ENCODE results near the gene IPO9. TPM values are rescaled to one million over a fixed set of nuclear protein-coding genes. Genes with fewer than 3 reads are reported as not detected.

IPO9 gene
- total and polyA plus RNA-seq, 10 of the 15 experiments (the other 5 are each of a cell fraction or from before 2014, with no cell fraction given): 19.1 to 77.3 (median 34.1) TPM

- Histone ChIP-seq H3K4me1 (ENCODE audit: control insufficient read depth, insufficient read depth, low read length) (no peaks in the 10 kb centered on the region), H3K4me2 (ENCODE audit: control insufficient read depth, insufficient read depth) (no peak overlapping the region), H3K9me3 (replicated peaks; ENCODE audit: control insufficient read depth, insufficient read depth, low read length) (no peaks in the 10 kb centered on the region), H3K27me3 (replicated peaks in 1 of 2; ENCODE audit: control insufficient read depth in 2 of 2, insufficient read depth in 2 of 2, low read length in 1 of 2) (no peaks in the 10 kb centered on the region), H4K20me1 (ENCODE audit: control insufficient read depth, insufficient read depth) (no peaks in the 10 kb centered on the region), H3K27ac (ENCODE audit: control insufficient read depth, insufficient read depth) (no peak overlapping the region), H3K36me3 (ENCODE audit: control insufficient read depth in 2 of 2, insufficient read depth in 2 of 2, low read length in 1 of 2) (peaks cover 0 to 14% of the 10 kb centered on the region in 2 experiments; a peak in 2 of 4 replicates), H3K79me2 (ENCODE audit: control insufficient read depth, insufficient read depth, low read length) (peaks cover 70% of the 10 kb centered on the region), H3K4me3 (no peak overlapping the region), H2AFZ (ENCODE audit: control insufficient read depth, low read depth, low read length) (no peak overlapping the region), H3K9ac (ENCODE audit: control insufficient read depth, insufficient read depth, low read length) (no peak overlapping the region)
- ATAC-seq: no peak
- no peak for FAIRE-seq
- DNase-seq (ENCODE audit: low read depth, low spot score): no peak
- TF ChIP-seq FOXK2 (IDR thresholded peaks at IDR 0.05): no peak
- no peak for TF ChIP-seq TCF3 (IDR thresholded peaks at IDR 0.05; ENCODE audit: borderline replicate concordance, insufficient read depth, low read depth, low read length)
- TF ChIP-seq CBFB (IDR thresholded peaks at IDR 0.05; ENCODE audit: low read depth): no peak
- POLR2A ChIA-PET: no interaction called here
- WGBS (ENCODE audit: insufficient coverage, insufficient replicate concordance, low lambda C conversion rate, missing lambda C conversion rate): 90% methylated on average over 1 of the region's 1 CpG
- CTCF ChIA-PET: interaction anchor here (0.7 to 3.4 kb wide), 4 partner anchors 11 to 115 kb away, joined by 3 to 16 read pairs (median 4); partner anchors contain the start of gene TIMM17A
- intact Hi-C loops (cut with micrococcal nuclease; ENCODE audit: unreplicated experiment) (no loop called here), in situ Hi-C loops (cut with MboI) (no loop called here)
- RAD21 ChIA-PET (ENCODE audit: unreplicated experiment): no interaction called here
- no TSS peak for BruUV-seq (replicated peaks)
- SMC1A ChIA-PET (ENCODE audit: uncharacterized antibody, unreplicated experiment): interaction anchor here (0.8 to 1.2 kb wide), 2 partner anchors 10 to 125 kb away, joined by 3 to 5 read pairs; no protein-coding TSS in a partner anchor
Observed at GRCh38 chr1:201840490-201840889, 11.5 kb downstream of the IPO9 start.

- WGBS (ENCODE audit: insufficient coverage, insufficient replicate concordance, low lambda C conversion rate, missing lambda C conversion rate): 79% methylated on average over 2 of the region's 2 CpGs
- Histone ChIP-seq H3K9me3 (replicated peaks; ENCODE audit: control insufficient read depth, insufficient read depth, low read length) (no peaks in the 10 kb centered on the region), H3K4me3 (no peak overlapping the region), H3K36me3 (ENCODE audit: control insufficient read depth in 2 of 2, insufficient read depth in 2 of 2, low read length in 1 of 2) (peaks cover 0 to 11% of the 10 kb centered on the region in 2 experiments; a peak in 2 of 4 replicates), H3K4me1 (ENCODE audit: control insufficient read depth, insufficient read depth, low read length) (no peaks in the 10 kb centered on the region), H3K4me2 (ENCODE audit: control insufficient read depth, insufficient read depth) (no peak overlapping the region), H3K27ac (ENCODE audit: control insufficient read depth, insufficient read depth) (no peak overlapping the region), H2AFZ (ENCODE audit: control insufficient read depth, low read depth, low read length) (no peak overlapping the region), H3K79me2 (ENCODE audit: control insufficient read depth, insufficient read depth, low read length) (peaks cover 70% of the 10 kb centered on the region), H3K9ac (ENCODE audit: control insufficient read depth, insufficient read depth, low read length) (no peak overlapping the region), H3K27me3 (replicated peaks in 1 of 2; ENCODE audit: control insufficient read depth in 2 of 2, insufficient read depth in 2 of 2, low read length in 1 of 2) (no peaks in the 10 kb centered on the region), H4K20me1 (ENCODE audit: control insufficient read depth, insufficient read depth) (no peaks in the 10 kb centered on the region)
- ChIA-PET POLR2A (no interaction called here), SMC1A (ENCODE audit: uncharacterized antibody, unreplicated experiment) (interaction anchor here (0.8 to 2.0 kb wide), 2 partner anchors 12 to 124 kb away, joined by 3 to 7 read pairs; no protein-coding TSS in a partner anchor), RAD21 (ENCODE audit: unreplicated experiment) (no interaction called here), CTCF (interaction anchor here (0.8 to 3.4 kb wide), 5 partner anchors 11 to 73 kb away, joined by 3 to 16 read pairs (median 5); no protein-coding TSS in a partner anchor)
- DNase-seq (ENCODE audit: low read depth, low spot score) (no peak), ATAC-seq (no peak), FAIRE-seq (no peak)
- no TSS peak for BruUV-seq (replicated peaks)
- in situ Hi-C loops (cut with MboI) (no loop called here), intact Hi-C loops (cut with micrococcal nuclease; ENCODE audit: unreplicated experiment) (no loop called here)
- TF ChIP-seq MEF2B (IDR thresholded peaks at IDR 0.05; ENCODE audit: partially characterized antibody, poor library complexity, severe bottlenecking) (no peak), JUND (IDR thresholded peaks at IDR 0.05; ENCODE audit: low read depth, low read length) (no peak), ESRRA (IDR thresholded peaks at IDR 0.05; ENCODE audit: low read length) (no peak), NRF1 (conservative IDR thresholded peaks at IDR 0.05; ENCODE audit: low read depth, low read length) (no peak), TCF3 (IDR thresholded peaks at IDR 0.05; ENCODE audit: borderline replicate concordance, insufficient read depth, low read depth, low read length) (no peak), BRCA1 (IDR thresholded peaks at IDR 0.05; ENCODE audit: low read depth, low read length) (no peak), BCL11A (IDR thresholded peaks at IDR 0.05; ENCODE audit: low read depth, low read length) (no peak), E2F8 (IDR thresholded peaks at IDR 0.05; ENCODE audit: low read depth, partially characterized antibody) (no peak), BCL3 (IDR thresholded peaks at IDR 0.05; ENCODE audit: borderline replicate concordance, insufficient read depth, low read depth, low read length, poor library complexity, severe bottlenecking) (no peak), KLF5 (IDR thresholded peaks at IDR 0.05; ENCODE audit: partially characterized antibody) (no peak), LARP7 (IDR thresholded peaks at IDR 0.05) (no peak)
Observed at GRCh38 chr1:201841265-201841912, 12.4 kb downstream of the IPO9 start.

Measured in GM12878 (cell line).